Nephron (organoid): Measurements from ENCODE around the gene PHF1.

Experiments
- H3K27ac Mint-ChIP-seq, 3 experiments: 2 replicates each; pipeline ENCODE4 v1.8.0; 2020; ENCODE audit warnings: mixed read lengths in 3 of 3, mild to moderate bottlenecking in 2 of 3, moderate library complexity in 1 of 3
- H3K27me3 Mint-ChIP-seq: 2 replicates; pipeline ENCODE4 v1.8.0; 2021; ENCODE audit warnings: low read depth, mild to moderate bottlenecking, moderate library complexity, mixed read lengths
- H3K36me3 Mint-ChIP-seq: 2 replicates; pipeline ENCODE4 v1.8.0; 2020; ENCODE audit warnings: low read depth, mixed read lengths
- H3K4me1 Mint-ChIP-seq: 2 replicates; pipeline ENCODE4 v1.8.0; 2020; ENCODE audit warnings: mixed read lengths
- H3K4me3 Mint-ChIP-seq, 3 experiments: 2 replicates each; pipeline ENCODE4 v1.8.0; 2020; ENCODE audit warnings: mild to moderate bottlenecking in 3 of 3, mixed read lengths in 3 of 3, moderate library complexity in 2 of 3
- H3K9me3 Mint-ChIP-seq: 2 replicates; pipeline ENCODE4 v1.8.0; 2020; ENCODE audit warnings: mixed read lengths
- TF ChIP-seq, protein P1 (sequence below), 3 experiments: fragments of 200-600 bp; sonication (generic); IDR thresholded peaks; one replicate each; pipeline ENCODE4 v1.5.0; 2021; ENCODE audit warnings: antibody characterized with exemption in 3 of 3; ENCODE audit not compliant: unreplicated experiment in 3 of 3

The PHF1 gene

DNA sequence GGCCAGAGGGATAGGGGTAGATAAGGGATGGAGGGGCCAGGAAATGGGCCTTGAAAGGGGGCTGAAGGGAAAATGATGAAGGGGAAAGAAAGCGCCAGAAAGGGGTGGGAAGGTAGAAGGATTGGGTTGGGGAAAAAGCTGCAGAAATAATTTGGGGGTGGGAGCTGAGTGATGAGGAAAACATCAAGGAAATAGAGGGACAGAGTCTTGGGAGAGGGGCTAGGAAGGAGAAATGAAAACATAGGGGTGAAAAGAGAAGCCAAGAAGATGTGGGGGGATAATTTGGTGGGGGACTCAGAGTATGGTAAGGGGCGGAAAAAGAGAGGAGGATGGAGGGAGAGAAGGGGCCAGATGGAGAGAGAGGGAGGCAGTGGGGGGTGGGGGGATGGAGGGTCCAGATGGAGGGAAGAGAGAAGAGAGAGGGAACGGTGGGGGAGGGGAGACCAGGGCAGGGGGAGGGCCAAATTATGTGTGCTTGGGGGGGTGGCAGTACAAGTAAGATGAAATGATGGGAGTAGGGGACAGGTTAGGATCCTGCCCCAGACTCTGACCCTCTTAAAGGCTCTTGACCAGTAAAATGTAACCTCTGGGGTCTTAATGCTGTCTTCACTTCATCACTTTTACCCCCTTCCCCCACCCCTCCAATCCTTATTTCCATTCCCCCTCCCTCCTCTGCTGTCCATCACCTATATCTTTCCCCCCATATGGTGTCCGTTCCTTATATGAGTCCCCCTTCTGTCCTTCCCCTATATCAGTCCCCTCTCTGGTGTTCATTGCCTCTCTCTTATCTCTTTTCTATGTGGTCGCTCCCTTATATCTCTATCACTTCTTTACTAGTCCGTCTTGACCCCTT lies 9.9 kb downstream of the PHF1 start:
- no peaks in the 10 kb centered on the region for H3K27me3 Mint-ChIP-seq
- peak overlapping the region; percentile 100 for H3K27ac Mint-ChIP-seq
- H3K36me3 Mint-ChIP-seq = peaks cover 22% of the 10 kb centered on the region
- peaks cover 79% of the 10 kb centered on the region for H3K4me1 Mint-ChIP-seq
- no peaks in the 10 kb centered on the region for H3K9me3 Mint-ChIP-seq
- H3K4me3 Mint-ChIP-seq = peak overlapping the region; percentile 82 to 88 (median 84)
- TF ChIP-seq, protein P1, sequence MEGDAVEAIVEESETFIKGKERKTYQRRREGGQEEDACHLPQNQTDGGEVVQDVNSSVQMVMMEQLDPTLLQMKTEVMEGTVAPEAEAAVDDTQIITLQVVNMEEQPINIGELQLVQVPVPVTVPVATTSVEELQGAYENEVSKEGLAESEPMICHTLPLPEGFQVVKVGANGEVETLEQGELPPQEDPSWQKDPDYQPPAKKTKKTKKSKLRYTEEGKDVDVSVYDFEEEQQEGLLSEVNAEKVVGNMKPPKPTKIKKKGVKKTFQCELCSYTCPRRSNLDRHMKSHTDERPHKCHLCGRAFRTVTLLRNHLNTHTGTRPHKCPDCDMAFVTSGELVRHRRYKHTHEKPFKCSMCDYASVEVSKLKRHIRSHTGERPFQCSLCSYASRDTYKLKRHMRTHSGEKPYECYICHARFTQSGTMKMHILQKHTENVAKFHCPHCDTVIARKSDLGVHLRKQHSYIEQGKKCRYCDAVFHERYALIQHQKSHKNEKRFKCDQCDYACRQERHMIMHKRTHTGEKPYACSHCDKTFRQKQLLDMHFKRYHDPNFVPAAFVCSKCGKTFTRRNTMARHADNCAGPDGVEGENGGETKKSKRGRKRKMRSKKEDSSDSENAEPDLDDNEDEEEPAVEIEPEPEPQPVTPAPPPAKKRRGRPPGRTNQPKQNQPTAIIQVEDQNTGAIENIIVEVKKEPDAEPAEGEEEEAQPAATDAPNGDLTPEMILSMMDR (IDR thresholded peaks at IDR 0.05; ENCODE audit: unreplicated experiment in 3 of 3) = no peak

DNA sequence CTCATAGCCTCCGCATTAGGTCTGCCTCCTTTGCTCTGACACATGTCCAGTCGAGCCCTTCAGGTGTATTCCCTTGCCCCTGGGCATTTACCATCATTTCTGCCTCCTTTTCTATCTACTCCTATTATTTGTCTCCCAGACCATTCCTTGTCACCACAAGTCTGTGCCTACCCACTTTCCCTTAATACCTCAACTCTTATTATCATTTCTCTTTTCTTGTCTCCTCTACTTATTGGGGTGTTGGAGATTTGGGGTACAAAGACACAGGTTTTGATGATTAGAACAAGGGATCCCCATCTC lies 10.5 kb downstream of the PHF1 start:
- H3K4me1 Mint-ChIP-seq = peaks cover 76% of the 10 kb centered on the region
- no peaks in the 10 kb centered on the region for H3K27me3 Mint-ChIP-seq
- peaks cover 17% of the 10 kb centered on the region for H3K36me3 Mint-ChIP-seq
- peak overlapping the region; percentile 82 to 88 (median 84) for H3K4me3 Mint-ChIP-seq
- peak overlapping the region; percentile 100 for H3K27ac Mint-ChIP-seq
- TF ChIP-seq, protein P1 (IDR thresholded peaks at IDR 0.05; ENCODE audit: unreplicated experiment in 3 of 3) = no peak
- no peaks in the 10 kb centered on the region for H3K9me3 Mint-ChIP-seq

DNA sequence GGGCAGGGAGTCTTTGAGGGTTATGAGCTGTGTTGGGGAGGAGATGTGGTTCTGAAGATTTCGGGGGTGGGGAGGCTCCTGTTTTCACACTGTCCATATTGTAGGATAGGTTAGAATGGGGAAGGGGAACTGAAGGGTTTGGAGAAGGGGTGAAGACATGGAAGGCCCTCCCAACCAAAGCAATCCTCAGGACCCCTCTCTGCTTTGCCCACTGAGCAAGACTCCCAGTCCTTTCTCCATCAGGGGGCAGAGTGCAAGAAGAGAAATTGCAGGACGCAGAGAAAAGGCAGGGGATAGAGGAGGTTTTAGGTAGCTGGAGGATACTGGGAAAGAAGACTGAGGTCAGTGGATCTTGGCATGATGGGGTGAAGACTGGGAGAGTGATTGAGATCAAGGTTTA lies 13.0 kb downstream of the PHF1 start:
- no peaks in the 10 kb centered on the region for H3K27me3 Mint-ChIP-seq
- peak overlapping the region; percentile 93 to 98 (median 94) for H3K27ac Mint-ChIP-seq
- TF ChIP-seq, protein P1 (IDR thresholded peaks at IDR 0.05; ENCODE audit: unreplicated experiment in 3 of 3) = no peak
- no peaks in the 10 kb centered on the region for H3K9me3 Mint-ChIP-seq
- H3K4me1 Mint-ChIP-seq = peaks cover 74% of the 10 kb centered on the region
- peaks cover 15% of the 10 kb centered on the region for H3K36me3 Mint-ChIP-seq
- peak overlapping the region; percentile 88 to 91 (median 90) for H3K4me3 Mint-ChIP-seq

- Mint-ChIP-seq H3K27ac (peak overlapping the region; percentile 93 to 98 (median 94)), H3K9me3 (no peaks in the 10 kb centered on the region), H3K4me3 (peak overlapping the region; percentile 88 to 91 (median 90)), H3K27me3 (no peaks in the 10 kb centered on the region), H3K36me3 (peaks cover 15% of the 10 kb centered on the region), H3K4me1 (peaks cover 74% of the 10 kb centered on the region)
- TF ChIP-seq, protein P1 (IDR thresholded peaks at IDR 0.05; ENCODE audit: unreplicated experiment in 3 of 3) = no peak
These were observed 14.2 kb downstream of the PHF1 start for GRCh38 chr6:33424855-33425667.

DNA sequence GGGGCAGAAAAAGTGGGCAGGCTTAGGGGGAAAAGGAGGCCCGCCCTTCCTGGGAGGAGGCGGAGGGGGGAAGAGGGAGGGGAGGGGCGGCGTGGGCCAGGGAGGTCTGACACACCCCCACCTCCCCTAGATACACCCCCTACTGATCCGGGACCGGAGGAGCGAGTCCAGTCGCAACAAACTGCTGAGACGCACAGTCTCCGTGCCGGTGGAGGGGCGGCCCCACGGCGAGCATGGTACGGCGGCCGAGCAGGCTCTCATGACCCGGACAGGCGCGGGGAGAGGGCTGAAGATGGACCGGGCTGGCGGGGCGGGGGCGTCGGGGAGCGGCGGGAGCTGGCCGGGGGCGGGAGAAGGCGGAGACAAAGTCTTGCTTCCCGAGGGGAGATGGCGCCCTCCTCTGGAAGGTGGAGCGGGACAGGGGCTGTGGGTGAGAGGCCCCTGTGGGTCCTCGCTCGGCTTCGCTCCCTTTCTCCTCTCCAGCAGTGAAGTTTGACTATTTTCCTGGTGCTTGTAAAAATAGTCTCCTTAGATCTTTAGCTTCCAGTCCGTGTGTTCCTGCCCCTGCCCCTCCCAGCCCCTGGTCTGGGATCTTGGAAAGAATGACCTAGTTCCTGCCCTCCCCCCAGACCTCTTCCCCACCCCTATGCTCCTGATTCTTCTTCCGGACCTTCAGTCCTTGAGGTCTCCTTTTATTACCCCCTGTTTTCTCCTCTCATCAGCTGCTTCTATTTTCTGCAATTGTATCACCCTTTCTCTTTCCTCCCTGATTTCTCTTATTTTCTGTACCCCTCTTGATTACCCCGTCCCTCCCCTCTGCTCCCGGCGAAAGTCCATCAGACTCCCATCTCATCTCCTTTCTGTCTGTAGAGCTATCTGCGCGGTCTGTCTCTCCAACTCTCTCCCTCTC lies 15.1 kb downstream of the PHF1 start:
- Mint-ChIP-seq H3K9me3 (no peaks in the 10 kb centered on the region), H3K36me3 (peaks cover 15% of the 10 kb centered on the region), H3K27ac (peak overlapping the region; percentile 93 to 98 (median 94)), H3K27me3 (no peaks in the 10 kb centered on the region), H3K4me1 (peaks cover 81% of the 10 kb centered on the region), H3K4me3 (peak overlapping the region; percentile 88 to 91 (median 90))
- TF ChIP-seq, protein P1 (IDR thresholded peaks at IDR 0.05; ENCODE audit: unreplicated experiment in 3 of 3) = peak; percentile 53 to 70 (median 58)
